Activated CD4-positive, alpha-beta T cell treated with anti-CD3 and anti-CD28 coated beads for 4 hours (primary cell): ENCODE data around the gene TYW1B.
"Not testable (repeated sequence)": the region's sequence is repeated elsewhere in the genome, so short reads cannot be mapped to it uniquely, and the experiment has no call there.

Source experiments
- DNase-seq, 2 donors: peaks; one replicate each; pipeline ENCODE4 v3.0.0-alpha.2; 2020

TYW1B gene

GRCh38 chr7:72827839-72828591, at the start of gene TYW1B:
TYW1B (minus strand) TSS chr7:72828200; CDS start chr7:72828075, 125 bp downstream.
- peak; percentile 95 to 96 for DNase-seq

GRCh38 chr7:72867591-72867990, 39.6 kb upstream of the TYW1B start:
- not testable (repeated sequence) for DNase-seq

GRCh38 chr7:72858846-72859400, 30.9 kb upstream of the TYW1B start:
- not testable (repeated sequence) for DNase-seq

GRCh38 chr7:72857925-72858324, 29.9 kb upstream of the TYW1B start:
- DNase-seq: not testable (repeated sequence)

- not testable (repeated sequence) for DNase-seq
Observed at GRCh38 chr7:72855261-72855660, 27.3 kb upstream of the TYW1B start.

DNA sequence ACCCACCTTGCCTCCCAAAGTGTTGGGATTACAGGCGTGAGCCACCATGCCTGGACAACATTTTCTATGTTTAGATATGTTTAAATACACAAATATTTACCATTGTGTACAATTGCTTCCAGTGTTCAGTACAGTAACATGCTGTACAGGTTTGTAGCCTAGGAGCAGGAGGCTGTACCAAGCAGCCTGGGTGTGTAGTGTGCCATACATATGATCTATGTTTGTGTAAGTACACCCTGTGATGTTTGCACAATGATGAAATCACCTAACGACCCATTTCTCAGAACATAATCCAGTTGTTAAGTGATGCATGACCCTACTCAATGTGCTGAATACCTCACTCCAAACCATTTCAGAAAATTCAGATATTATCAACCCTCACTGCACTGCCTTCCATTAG, 24.9 kb upstream of the TYW1B start:
- DNase-seq: not testable (repeated sequence)

DNA sequence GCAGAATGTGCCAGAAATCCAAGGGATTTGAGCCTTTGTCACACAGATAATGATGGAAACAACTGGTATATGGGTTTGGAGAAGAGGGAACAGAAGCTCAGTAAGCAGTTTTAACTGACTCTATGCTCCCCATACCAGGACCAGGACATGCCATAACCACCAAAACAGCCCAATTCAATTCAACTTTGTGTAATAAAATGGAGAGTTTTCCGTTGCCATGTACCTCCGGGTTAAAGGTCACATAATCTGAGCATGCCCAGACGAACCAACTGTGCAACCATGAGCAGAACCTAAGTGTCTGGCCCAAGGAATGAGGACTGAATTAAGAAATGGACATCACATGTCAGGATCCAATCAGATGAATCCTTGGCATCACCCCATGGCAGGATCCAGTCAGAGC, 22.7 kb upstream of the TYW1B start:
- not testable (repeated sequence) for DNase-seq

- not testable (repeated sequence) for DNase-seq
Observed at GRCh38 chr7:72844146-72844545, 16.1 kb upstream of the TYW1B start.

GRCh38 chr7:72843166-72843565, 15.2 kb upstream of the TYW1B start:
- DNase-seq: not testable (repeated sequence)

DNA sequence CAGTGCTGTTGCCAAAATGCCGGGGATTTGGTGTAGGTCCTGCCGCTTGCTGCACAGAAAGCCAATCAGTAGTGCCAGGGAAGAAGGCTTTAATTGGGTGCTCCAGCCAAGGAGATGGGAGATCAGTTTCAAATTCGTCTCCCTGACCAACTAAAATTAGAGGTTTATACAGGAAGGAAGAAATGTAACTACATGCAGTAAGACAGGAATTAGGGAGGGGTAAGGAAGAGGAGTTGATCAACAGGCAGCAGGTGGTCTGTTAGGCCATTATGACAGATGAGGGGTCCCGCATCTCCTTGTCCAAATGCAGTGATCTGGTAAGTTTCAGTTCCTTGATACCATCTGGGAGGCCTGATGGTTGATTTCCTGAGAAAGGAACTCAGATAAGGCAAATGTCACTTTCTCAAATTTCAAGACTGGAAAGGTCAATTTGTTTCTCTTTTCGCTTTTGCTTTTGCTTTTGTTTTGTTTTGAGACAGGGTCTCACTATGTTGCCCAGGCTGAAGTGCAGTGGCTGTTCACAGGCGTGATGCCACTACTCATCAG, 13.0 kb upstream of the TYW1B start:
- not testable (repeated sequence) for DNase-seq

DNA sequence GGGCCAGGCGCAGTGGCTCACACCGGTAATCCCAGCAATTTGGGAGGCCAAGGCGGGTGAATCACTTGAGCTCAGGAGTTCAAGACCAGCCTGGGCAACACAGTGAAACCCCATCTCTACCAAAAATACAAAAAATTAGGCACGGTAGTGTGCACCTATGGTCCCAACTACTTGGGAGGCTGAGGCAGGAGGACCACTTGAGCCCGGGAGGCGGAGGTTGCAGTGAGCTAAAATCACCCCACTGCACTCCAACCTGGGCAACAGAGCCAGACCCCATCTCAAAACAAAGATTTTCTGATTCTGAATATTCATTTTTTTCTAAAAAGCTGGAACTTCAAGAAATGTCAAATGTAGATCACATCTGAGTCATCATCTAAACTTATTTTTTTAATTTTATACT, 10.3 kb upstream of the TYW1B start:
- not testable (repeated sequence) for DNase-seq

DNA sequence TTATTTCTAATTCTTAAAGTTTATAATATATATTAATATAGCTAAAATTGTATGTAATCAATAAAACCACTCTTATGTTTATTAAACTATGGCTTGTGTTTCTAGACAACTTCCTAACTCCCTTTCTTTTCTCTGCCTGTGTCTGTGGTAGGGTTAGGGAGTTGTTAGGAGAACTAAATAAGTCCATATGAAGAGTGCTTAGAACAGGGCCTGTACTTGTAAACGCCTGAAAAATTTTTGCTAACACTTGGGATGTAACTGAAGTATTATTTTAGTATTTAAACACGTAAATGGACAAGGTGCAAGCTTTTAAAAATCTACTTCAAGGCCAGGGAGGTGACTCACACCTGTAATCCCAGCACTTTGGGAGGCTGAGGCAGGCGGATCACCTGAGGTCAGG, 9.3 kb upstream of the TYW1B start:
- DNase-seq: not testable (repeated sequence)

- not testable (repeated sequence) for DNase-seq
Observed at GRCh38 chr7:72830567-72830966, 2.6 kb upstream of the TYW1B start.

GRCh38 chr7:72829687-72830354, 1.8 kb upstream of the TYW1B start:
- peak; percentile 41 to 49 for DNase-seq

DNA sequence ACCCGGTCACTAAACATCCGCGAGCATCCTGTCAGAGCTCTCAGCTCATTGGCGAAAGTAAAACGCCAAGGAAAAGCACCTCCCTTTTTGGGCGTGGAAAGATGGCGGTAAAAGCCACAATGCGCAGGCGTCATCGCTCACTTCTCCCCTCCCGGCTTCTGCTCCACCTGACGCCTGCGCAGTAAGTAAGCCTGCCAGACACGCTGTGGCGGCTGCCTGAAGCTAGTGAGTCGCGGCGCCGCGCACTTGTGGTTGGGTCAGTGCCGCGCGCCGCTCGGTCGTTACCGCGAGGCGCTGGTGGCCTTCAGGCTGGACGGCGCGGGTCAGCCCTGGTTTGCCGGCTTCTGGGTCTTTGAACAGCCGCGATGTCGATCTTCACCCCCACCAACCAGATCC, 1.3 kb upstream of the TYW1B start:
- peak; percentile 93 to 96 for DNase-seq

GRCh38 chr7:72823765-72824732, 4.0 kb downstream of the TYW1B start:
- not testable (repeated sequence) for DNase-seq

- DNase-seq: not testable (repeated sequence)
Observed at GRCh38 chr7:72822497-72822896, 5.5 kb downstream of the TYW1B start.

DNA sequence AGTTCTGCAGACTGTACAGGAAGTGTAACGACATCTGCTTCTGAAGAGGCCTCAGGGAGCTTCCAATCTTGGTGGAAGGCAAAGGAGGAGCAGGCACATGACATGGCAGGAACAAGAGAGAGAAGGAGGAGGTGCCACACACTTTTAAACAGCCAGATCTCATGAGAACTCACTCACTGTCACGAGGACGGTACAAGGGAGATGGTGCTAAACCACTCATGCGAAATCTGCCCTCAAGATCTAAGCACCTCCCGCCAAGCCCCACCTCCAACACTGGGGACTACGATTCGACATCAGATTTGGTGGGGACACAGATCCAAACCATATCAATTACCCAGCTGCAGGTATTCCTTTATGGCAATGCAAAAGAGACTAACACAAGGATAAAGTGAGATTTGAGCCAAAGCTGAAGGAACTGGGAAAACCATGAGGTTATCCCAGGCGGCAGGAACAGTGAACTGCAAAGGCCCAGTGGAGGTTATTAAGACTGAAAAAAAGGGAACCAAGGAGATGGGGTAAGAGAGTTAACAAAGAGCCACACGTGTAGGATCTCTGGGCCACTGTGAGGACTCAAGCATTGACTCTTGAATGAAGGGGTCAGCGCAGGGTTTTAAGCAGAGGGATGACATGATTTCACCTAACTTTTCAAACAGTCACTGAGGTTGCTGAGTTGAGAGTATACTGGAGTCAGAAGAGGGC, 9.2 kb downstream of the TYW1B start:
- not testable (repeated sequence) for DNase-seq

DNA sequence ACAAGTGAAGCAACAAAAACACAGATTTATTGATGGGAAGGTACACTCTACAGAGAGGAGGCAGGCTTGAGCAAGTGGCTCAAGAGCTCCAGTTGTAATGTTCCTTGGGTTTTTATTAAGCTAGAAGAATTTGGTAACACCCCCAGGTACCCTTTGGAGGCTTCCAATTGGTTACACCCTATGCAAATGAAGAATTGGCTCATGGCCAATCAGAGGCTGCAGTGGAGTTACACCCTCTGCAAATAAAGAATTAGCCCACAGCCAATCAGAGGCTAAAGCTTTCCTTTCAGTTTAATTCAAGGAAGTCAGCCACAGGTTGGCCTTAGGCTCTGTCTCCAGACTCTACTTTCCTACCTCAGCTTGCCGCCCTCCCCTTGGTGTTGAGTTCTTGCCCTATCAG, 10.3 kb downstream of the TYW1B start:
- DNase-seq: not testable (repeated sequence)

DNA sequence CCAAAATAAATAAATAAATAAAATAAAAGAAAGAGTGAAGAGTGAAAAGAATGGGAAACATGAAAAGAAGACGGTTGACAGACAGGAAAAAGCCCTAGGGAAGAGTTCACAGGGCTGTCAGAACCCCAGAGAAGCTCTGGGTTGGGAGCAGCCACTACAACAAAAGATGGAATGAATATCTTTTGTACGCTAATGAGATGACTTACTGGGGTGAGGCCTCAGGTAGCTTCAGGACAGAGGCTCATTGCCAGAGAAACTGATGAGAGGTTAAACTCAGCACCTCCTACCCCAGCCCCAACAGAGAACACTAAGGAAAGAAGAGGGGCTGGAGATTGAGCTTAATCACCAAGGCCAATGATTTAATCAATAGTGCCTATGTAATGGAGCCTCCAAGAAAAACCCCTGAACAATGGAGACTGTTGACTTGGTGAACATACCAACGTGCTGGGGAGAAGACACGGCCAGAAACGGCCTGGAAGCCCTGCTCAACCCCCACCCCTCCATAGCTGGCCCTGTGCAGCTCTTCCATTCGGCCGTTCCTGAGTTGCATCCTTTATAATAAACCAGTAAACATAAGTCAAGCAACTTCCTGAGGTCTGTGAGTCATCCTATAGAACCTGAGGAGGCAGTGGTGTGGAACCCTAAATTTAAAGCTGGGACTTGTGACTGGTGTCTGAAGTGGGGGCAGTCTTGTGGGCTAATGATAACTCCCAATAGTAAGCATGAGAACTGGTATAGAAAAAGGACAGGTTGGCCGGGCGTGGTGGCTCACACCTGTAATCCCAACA, 11.4 kb downstream of the TYW1B start:
- not testable (repeated sequence) for DNase-seq

- DNase-seq: not testable (repeated sequence)
Observed at GRCh38 chr7:72810437-72810836, 17.6 kb downstream of the TYW1B start.
